OCI-M2 (cell line): Measurements from ENCODE around the gene RAVER2.
"Not testable (repeated sequence)": the region's sequence is repeated elsewhere in the genome, so short reads cannot be mapped to it uniquely, and the experiment has no call there.

Source experiments
- DNase-seq: peaks from one replicate; lab custom pipeline; 2025; ENCODE audit not compliant: unreplicated experiment; lab: John Stamatoyannopoulos, UW

Gene RAVER2

GRCh38 chr1:64748222-64748621 lies 3.3 kb downstream of the RAVER2 start:
- DNase-seq = no peak

DNA sequence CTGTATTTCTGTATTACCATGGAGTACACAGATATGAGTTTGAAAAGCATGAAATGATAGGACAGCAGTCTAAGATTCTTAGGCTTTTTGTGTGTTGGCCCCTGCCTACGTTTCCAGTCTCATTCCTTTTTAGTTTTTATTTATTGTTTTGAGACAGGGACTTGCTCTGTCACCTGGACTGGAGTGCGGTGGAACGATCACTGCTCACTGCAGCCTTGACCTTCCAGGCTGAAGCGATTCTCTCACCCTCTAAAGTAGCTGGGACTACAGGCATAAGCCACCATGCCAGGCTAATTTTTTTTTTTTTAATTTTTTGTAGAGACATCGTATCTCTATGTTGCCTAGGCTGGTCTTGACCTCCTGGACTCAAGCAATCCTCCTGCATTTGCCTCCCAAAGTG lies 3.8 kb downstream of the RAVER2 start:
- no peak for DNase-seq

GRCh38 chr1:64750092-64750491 lies 5.2 kb downstream of the RAVER2 start:
- no peak for DNase-seq

- no peak for DNase-seq
Observed at GRCh38 chr1:64750875-64751274, 6.0 kb downstream of the RAVER2 start.

- DNase-seq = no peak
Observed at GRCh38 chr1:64754173-64754572, 9.3 kb downstream of the RAVER2 start.

GRCh38 chr1:64755361-64755760 lies 10.5 kb downstream of the RAVER2 start:
- DNase-seq = no peak

DNA sequence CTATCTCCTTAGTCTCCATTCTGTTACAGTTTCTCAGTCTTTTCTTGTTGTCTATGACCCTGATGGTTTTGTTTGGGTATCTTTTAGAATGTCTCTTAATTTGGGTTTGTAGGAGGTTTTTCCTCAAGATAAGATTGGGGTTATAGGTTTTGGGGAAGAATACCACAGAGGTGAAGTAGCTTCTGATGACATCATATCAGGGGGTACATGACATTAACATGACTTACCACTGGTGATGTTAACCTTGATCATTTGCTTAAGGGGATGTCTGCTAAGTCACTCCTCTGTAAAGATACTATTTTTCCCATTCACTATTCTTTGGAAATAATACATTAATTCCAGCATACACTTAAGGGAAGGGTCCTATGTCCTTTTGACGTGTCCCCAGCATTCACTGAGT lies 11.9 kb downstream of the RAVER2 start:
- DNase-seq = no peak

DNA sequence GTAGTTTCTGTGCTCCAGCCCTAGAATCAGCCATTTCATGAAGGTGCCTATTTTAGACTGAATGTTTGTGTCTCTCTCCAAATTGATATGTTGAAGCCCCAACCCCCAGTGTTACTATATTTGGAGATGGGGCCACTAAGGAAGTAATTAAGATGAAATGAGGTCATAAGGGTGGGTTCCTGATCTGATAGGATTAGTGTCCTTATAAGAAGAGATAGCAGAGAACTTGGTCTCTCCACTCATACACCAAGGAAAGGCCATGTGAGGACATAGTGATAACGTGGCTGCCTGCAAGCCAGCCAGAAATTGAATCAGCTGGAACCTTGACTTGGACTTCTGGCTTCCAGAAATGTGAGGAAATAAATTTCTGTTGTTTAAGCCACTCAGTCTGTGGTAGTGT lies 12.3 kb downstream of the RAVER2 start:
- peak; percentile 32 for DNase-seq

GRCh38 chr1:64758233-64758632 lies 13.4 kb downstream of the RAVER2 start:
- no peak for DNase-seq

DNA sequence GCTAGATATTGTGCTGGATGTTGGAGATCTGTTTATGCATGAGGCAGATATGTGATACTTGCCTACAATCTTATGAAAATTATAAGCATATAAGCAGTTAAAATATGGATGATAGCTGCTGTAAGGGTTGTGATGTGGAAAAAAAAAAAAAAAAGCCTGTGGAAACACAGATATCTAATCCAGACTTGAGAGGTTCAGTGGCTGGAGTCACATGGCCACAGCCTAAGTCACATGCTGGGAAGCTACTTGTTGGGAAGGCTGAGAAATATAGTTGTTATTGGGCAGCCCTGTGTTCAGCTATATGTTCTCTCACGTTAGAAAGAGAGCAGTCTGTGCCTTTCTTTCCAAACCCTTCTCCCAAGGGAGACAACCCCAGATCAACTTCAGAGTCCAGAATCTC lies 15.1 kb downstream of the RAVER2 start:
- DNase-seq = no peak

- DNase-seq = no peak
Observed at GRCh38 chr1:64765012-64765411, 20.1 kb downstream of the RAVER2 start.

GRCh38 chr1:64765826-64766225 lies 21.0 kb downstream of the RAVER2 start:
- DNase-seq = no peak

DNA sequence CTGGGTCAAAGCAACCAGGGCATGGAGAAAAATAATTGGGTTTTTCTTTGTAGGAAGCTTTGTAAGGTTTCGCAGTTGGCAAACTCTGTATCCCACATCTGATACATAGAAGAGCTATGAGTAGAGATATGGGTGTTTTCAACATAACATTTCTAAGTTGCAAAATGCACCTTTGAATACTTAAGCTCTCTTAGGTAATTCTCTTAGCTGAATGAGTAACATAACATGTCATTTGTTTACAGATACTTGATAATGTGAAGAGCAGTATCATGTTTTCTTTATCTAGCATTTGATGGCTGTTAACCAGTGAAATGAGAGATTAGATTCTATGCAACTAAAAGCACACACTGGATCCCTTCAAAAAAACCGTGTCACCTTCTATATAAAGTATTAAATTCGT lies 21.6 kb downstream of the RAVER2 start:
- DNase-seq = no peak

GRCh38 chr1:64769482-64769881 lies 24.6 kb downstream of the RAVER2 start:
- DNase-seq = no peak

GRCh38 chr1:64769971-64770370 lies 25.1 kb downstream of the RAVER2 start:
- no peak for DNase-seq

- not testable (repeated sequence) for DNase-seq
Observed at GRCh38 chr1:64773306-64773705, 28.4 kb downstream of the RAVER2 start.

DNA sequence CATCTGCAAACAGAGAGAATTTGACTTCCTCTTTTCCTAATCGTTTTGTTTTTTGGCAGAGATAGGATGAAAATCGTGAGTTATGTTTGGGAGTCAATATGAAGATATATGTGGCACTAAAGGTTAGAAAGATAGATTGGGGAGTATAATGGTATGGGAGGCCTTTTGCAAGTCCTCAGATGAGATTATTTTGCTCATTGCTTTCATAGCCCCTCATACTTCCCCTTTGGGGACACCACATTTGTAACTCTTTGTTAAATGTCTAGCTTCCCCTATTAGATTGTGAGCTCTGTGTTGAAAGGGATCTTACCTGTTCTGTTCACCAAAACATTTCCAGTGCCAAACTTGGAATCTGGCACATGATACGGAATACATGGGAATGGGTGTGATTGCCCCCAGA lies 30.2 kb downstream of the RAVER2 start:
- no peak for DNase-seq

- not testable (repeated sequence) for DNase-seq
Observed at GRCh38 chr1:64782044-64782443, 37.2 kb downstream of the RAVER2 start.

DNA sequence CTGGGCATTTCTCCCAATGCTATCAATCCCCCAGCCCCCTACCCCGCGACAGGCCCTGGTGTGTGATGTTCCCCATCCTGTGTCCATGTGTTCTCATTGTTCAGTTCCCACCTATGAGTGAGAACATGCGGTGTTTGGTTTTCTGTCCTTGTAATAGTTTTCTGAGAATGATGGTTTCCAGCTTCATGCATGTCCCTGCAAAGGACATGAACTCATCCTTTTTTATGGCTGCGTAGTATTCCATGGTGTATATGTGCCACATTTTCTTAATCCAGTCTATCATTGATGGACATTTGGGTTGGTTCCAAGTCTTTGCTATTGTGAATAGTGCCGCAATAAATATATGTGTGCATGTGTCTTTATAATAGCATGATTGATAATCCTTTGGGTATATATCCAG lies 38.0 kb downstream of the RAVER2 start:
- not testable (repeated sequence) for DNase-seq

GRCh38 chr1:64790832-64791487 lies 46.1 kb downstream of the RAVER2 start:
- no peak for DNase-seq

GRCh38 chr1:64798872-64799271 lies 54.0 kb downstream of the RAVER2 start:
- DNase-seq = no peak

GRCh38 chr1:64801851-64802523 lies 57.1 kb downstream of the RAVER2 start:
- DNase-seq = no peak

DNA sequence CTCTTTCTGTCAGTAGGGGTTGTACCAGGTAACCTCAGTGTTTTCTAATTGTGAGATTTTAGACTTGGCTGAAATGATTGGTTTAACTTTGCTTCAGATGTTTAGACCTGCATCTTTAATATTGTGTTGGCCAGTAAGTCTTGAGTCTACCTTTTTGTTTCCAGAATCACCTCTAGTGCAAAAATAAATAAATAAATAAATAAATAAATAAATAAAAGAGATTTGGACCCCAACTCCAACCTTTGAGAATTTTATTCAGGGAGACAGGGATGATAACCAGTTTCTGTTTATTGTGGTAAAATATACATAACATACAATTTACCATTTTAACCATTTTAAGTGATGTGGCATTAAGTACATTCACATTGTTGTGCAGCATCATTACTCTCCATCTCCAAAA lies 64.4 kb downstream of the RAVER2 start:
- DNase-seq = no peak
